ENCODE results near the gene HLA-DMA. TPM values are rescaled to one million over a fixed set of nuclear protein-coding genes. Genes with fewer than 3 reads are reported as not detected.

HLA-DMA gene
- total and polyA plus RNA-seq, 2 of the 13 experiments (the other 11 are each of a cell fraction or from before 2014, with no cell fraction given): 0.70 to 0.71 TPM

DNA sequence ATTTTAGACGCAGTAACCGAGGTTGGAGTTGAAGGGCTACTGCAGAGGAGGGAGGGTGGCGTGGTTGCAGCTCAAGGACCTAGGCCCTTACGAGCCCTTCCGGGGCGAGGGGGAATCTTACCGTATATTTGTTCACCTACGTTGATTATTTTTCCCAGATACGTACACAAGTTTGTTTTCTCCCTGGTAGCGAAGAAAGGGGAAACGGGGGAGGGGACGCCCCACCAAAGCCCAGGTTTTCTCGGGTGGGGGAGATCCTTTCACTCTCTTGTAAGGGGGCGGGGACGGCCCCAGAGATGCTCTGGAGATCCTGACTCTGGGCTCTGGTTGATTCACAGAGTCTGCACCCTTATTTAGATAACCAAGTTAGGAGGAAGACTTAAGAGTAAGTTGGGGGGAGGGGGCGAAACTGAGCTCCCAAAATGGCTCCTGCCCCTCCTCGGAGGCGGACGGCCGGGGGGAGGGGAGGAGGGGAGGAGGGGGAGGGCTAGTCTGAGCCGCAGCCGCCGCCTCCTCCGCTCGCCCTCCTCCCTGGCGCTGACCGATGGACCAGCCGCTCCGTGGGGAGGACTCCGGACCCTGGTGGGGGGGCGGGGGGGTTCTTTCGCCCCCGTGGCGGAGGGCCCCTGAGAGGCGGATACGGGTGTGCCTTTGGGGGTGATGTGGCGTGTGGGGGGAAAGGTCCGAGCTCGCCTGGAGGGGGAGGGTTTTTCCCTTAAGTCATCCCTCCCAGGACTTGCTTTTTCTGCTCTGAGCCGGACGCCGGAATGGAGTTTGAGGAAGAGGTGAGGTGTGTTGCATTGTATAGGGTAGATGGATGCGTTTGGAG, 17.7 kb upstream of the HLA-DMA start (continued):
- TF ChIP-seq, protein P1, sequence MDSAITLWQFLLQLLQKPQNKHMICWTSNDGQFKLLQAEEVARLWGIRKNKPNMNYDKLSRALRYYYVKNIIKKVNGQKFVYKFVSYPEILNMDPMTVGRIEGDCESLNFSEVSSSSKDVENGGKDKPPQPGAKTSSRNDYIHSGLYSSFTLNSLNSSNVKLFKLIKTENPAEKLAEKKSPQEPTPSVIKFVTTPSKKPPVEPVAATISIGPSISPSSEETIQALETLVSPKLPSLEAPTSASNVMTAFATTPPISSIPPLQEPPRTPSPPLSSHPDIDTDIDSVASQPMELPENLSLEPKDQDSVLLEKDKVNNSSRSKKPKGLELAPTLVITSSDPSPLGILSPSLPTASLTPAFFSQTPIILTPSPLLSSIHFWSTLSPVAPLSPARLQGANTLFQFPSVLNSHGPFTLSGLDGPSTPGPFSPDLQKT (CRISPR knock-in tag; IDR thresholded peaks at IDR 0.05; ENCODE audit: borderline replicate concordance): no peak
- no peak for TF ChIP-seq TCF7L2 (IDR thresholded peaks at IDR 0.05; ENCODE audit: low read depth, low read length)
- no peak; the same call in 1 of the 2 replicates for TF ChIP-seq ZFAT (CRISPR knock-in tag; conservative IDR thresholded peaks at IDR 0.05)
- no peak for TF ChIP-seq MBD4 (IDR thresholded peaks at IDR 0.05; ENCODE audit: borderline replicate concordance, low read length)
- no peak for TF ChIP-seq HOXA7 (CRISPR knock-in tag; IDR thresholded peaks at IDR 0.05)
- TF ChIP-seq, protein P2, sequence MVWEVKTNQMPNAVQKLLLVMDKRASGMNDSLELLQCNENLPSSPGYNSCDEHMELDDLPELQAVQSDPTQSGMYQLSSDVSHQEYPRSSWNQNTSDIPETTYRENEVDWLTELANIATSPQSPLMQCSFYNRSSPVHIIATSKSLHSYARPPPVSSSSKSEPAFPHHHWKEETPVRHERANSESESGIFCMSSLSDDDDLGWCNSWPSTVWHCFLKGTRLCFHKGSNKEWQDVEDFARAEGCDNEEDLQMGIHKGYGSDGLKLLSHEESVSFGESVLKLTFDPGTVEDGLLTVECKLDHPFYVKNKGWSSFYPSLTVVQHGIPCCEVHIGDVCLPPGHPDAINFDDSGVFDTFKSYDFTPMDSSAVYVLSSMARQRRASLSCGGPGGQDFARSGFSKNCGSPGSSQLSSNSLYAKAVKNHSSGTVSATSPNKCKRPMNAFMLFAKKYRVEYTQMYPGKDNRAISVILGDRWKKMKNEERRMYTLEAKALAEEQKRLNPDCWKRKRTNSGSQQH (CRISPR knock-in tag; IDR thresholded peaks at IDR 0.05; ENCODE audit: low read depth): no peak
- TF ChIP-seq ZMYM4 (CRISPR knock-in tag; IDR thresholded peaks at IDR 0.05): 0 out of 2 replicates have a peak, but pooled peaks have one; percentile 28
- TF ChIP-seq, protein P3, sequence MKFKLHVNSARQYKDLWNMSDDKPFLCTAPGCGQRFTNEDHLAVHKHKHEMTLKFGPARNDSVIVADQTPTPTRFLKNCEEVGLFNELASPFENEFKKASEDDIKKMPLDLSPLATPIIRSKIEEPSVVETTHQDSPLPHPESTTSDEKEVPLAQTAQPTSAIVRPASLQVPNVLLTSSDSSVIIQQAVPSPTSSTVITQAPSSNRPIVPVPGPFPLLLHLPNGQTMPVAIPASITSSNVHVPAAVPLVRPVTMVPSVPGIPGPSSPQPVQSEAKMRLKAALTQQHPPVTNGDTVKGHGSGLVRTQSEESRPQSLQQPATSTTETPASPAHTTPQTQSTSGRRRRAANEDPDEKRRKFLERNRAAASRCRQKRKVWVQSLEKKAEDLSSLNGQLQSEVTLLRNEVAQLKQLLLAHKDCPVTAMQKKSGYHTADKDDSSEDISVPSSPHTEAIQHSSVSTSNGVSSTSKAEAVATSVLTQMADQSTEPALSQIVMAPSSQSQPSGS (CRISPR knock-in tag; IDR thresholded peaks at IDR 0.05): no peak
- TF ChIP-seq MED13 (CRISPR knock-in tag; IDR thresholded peaks at IDR 0.05): peak; percentile 4; the same call in 1 of the 2 replicates
- 0 out of 2 replicates have a peak, but pooled peaks have one; percentile 23 for TF ChIP-seq KDM5B (CRISPR knock-in tag; IDR thresholded peaks at IDR 0.05; ENCODE audit: borderline replicate concordance)
- TF ChIP-seq SOX13 (IDR thresholded peaks at IDR 0.05): 0 out of 2 replicates have a peak, but pooled peaks have one; percentile 15
- TF ChIP-seq SOX13 (CRISPR knock-in tag; conservative IDR thresholded peaks at IDR 0.05 in 1 of 2, IDR thresholded peaks at IDR 0.05 in 1 of 2): no peak; a peak in 2 of 4 replicates
- no peak for TF ChIP-seq CCAR2 (optimal IDR thresholded peaks at IDR 0.05; ENCODE audit: low read depth, low read length)
- TF ChIP-seq, protein P4, sequence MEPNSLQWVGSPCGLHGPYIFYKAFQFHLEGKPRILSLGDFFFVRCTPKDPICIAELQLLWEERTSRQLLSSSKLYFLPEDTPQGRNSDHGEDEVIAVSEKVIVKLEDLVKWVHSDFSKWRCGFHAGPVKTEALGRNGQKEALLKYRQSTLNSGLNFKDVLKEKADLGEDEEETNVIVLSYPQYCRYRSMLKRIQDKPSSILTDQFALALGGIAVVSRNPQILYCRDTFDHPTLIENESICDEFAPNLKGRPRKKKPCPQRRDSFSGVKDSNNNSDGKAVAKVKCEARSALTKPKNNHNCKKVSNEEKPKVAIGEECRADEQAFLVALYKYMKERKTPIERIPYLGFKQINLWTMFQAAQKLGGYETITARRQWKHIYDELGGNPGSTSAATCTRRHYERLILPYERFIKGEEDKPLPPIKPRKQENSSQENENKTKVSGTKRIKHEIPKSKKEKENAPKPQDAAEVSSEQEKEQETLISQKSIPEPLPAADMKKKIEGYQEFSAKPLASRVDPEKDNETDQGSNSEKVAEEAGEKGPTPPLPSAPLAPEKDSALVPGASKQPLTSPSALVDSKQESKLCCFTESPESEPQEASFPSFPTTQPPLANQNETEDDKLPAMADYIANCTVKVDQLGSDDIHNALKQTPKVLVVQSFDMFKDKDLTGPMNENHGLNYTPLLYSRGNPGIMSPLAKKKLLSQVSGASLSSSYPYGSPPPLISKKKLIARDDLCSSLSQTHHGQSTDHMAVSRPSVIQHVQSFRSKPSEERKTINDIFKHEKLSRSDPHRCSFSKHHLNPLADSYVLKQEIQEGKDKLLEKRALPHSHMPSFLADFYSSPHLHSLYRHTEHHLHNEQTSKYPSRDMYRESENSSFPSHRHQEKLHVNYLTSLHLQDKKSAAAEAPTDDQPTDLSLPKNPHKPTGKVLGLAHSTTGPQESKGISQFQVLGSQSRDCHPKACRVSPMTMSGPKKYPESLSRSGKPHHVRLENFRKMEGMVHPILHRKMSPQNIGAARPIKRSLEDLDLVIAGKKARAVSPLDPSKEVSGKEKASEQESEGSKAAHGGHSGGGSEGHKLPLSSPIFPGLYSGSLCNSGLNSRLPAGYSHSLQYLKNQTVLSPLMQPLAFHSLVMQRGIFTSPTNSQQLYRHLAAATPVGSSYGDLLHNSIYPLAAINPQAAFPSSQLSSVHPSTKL (CRISPR knock-in tag; IDR thresholded peaks at IDR 0.05): 0 out of 2 replicates have a peak, but pooled peaks have one; percentile 48
- no peak for TF ChIP-seq REXO4 (CRISPR knock-in tag; IDR thresholded peaks at IDR 0.05; ENCODE audit: borderline replicate concordance)
- TF ChIP-seq NR3C1 (CRISPR knock-in tag; IDR thresholded peaks at IDR 0.05): no peak
- no peak for TF ChIP-seq ZBTB21 (CRISPR knock-in tag; IDR thresholded peaks at IDR 0.05)
- TF ChIP-seq ZNF225 (CRISPR knock-in tag; IDR thresholded peaks at IDR 0.05): no peak; the same call in 1 of the 2 replicates
- no peak for TF ChIP-seq SRF (IDR thresholded peaks at IDR 0.05; ENCODE audit: low read depth, low read length)
- TF ChIP-seq, protein P5, sequence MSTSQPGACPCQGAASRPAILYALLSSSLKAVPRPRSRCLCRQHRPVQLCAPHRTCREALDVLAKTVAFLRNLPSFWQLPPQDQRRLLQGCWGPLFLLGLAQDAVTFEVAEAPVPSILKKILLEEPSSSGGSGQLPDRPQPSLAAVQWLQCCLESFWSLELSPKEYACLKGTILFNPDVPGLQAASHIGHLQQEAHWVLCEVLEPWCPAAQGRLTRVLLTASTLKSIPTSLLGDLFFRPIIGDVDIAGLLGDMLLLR (CRISPR knock-in tag; IDR thresholded peaks at IDR 0.05): no peak; the same call in 1 of the 2 replicates
- TF ChIP-seq ZNF326 (CRISPR knock-in tag; IDR thresholded peaks at IDR 0.05; ENCODE audit: borderline replicate concordance): no peak
